MM.1S (cell line): Measurements from ENCODE around the gene ADCY3.

ENCODE experiments used
- DNase-seq: peaks from one replicate; pipeline ENCODE4 v3.0.0-alpha.2; 2015
- H2AFZ ChIP-seq: fragments of 300-600 bp; sonication (generic); 2 replicates; pipeline ENCODE4 v1.6.0; 2016; ENCODE audit warnings: antibody characterized with exemption, low read length
- H3F3A ChIP-seq: fragments of 300-600 bp; sonication (generic); 2 replicates; pipeline ENCODE4 v1.6.1; 2016; ENCODE audit warnings: mild to moderate bottlenecking, antibody characterized with exemption, low read length, moderate library complexity, mixed read lengths; ENCODE audit not compliant: insufficient read depth
- H3K27ac ChIP-seq: fragments of 300-600 bp; sonication (generic); 2 replicates; pipeline ENCODE4 v1.5.1; 2016; ENCODE audit warnings: mild to moderate bottlenecking, low read length
- H3K27me3 ChIP-seq: fragments of 300-600 bp; sonication (generic); replicated peaks from 2 replicates; pipeline ENCODE4 v1.6.0; 2016; ENCODE audit warnings: low read length; ENCODE audit not compliant: insufficient read depth
- H3K36me3 ChIP-seq: fragments of 300-600 bp; sonication (generic); replicated peaks from 2 replicates; pipeline ENCODE4 v1.6.1; 2016; ENCODE audit warnings: mild to moderate bottlenecking, low read length, mixed read lengths; ENCODE audit not compliant: insufficient read depth
- H3K4me1 ChIP-seq: fragments of 300-600 bp; sonication (generic); 2 replicates; pipeline ENCODE4 v1.6.1; 2016; ENCODE audit warnings: low read length, mixed read lengths
- H3K4me2 ChIP-seq: fragments of 300-600 bp; sonication (generic); 2 replicates; pipeline ENCODE4 v1.6.0; 2016; ENCODE audit warnings: low read depth, low read length
- H3K4me3 ChIP-seq: fragments of 300-600 bp; sonication (generic); 2 replicates; pipeline ENCODE4 v1.5.1; 2016; ENCODE audit warnings: low read length, mixed read lengths
- H3K79me2 ChIP-seq: fragments of 300-600 bp; sonication (generic); 2 replicates; pipeline ENCODE4 v1.6.1; 2016; ENCODE audit warnings: mixed run types, low read length, mixed read lengths
- H3K9ac ChIP-seq: fragments of 300-600 bp; sonication (generic); 2 replicates; pipeline ENCODE4 v1.6.1; 2016; ENCODE audit warnings: low read length, mixed read lengths
- H3K9me2 ChIP-seq: fragments of 300-600 bp; sonication (generic); replicated peaks from 2 replicates; pipeline ENCODE4 v1.6.1; 2016; ENCODE audit warnings: mild to moderate bottlenecking, low read length, mixed read lengths; ENCODE audit not compliant: insufficient read depth
- H3K9me3 ChIP-seq: fragments of 300-600 bp; sonication (generic); replicated peaks from 2 replicates; pipeline ENCODE4 v1.6.1; 2016; ENCODE audit warnings: mild to moderate bottlenecking, low read length, mixed read lengths; ENCODE audit not compliant: insufficient read depth
- H4K20me1 ChIP-seq: fragments of 300-600 bp; sonication (generic); 2 replicates; pipeline ENCODE4 v1.6.1; 2016; ENCODE audit warnings: mild to moderate bottlenecking, low read length, moderate library complexity, mixed read lengths; ENCODE audit not compliant: insufficient read depth
- CTCF ChIP-seq: fragments of 300-600 bp; sonication (generic); IDR thresholded peaks from 2 replicates; pipeline ENCODE4 v1.5.1; 2016; ENCODE audit warnings: antibody characterized with exemption, low read length, mixed read lengths
- EZH2 ChIP-seq: fragments of 300-600 bp; sonication (generic); optimal IDR thresholded peaks from 2 replicates; pipeline ENCODE3; 2017; ENCODE audit warnings: low read depth, mild to moderate bottlenecking, antibody characterized with exemption, low read length, mixed read lengths
- EZH2phosphoT487 ChIP-seq: fragments of 300-600 bp; sonication (generic); IDR thresholded peaks from 2 replicates; pipeline ENCODE4 v1.6.1; 2018; ENCODE audit warnings: antibody characterized with exemption, low read length

ADCY3 gene

GRCh38 chr2:24833821-24834732, 86.0 kb downstream of the ADCY3 start:
- no peak overlapping the region for H2AFZ ChIP-seq
- H3K9me2 ChIP-seq, result no peaks in the 10 kb centered on the region
- H3K9me3 ChIP-seq, result no peaks in the 10 kb centered on the region
- no peaks in the 10 kb centered on the region for H3K27me3 ChIP-seq
- no peaks in the 10 kb centered on the region for H3K4me1 ChIP-seq
- no peak overlapping the region for H3K4me2 ChIP-seq
- no peak overlapping the region for H3K4me3 ChIP-seq
- TF ChIP-seq EZH2 (no peak), EZH2phosphoT487 (no peak)
- no peaks in the 10 kb centered on the region for H3F3A ChIP-seq
- H3K27ac ChIP-seq, result no peak overlapping the region
- H3K9ac ChIP-seq, result no peak overlapping the region
- H3K79me2 ChIP-seq, result no peaks in the 10 kb centered on the region
- H3K36me3 ChIP-seq, result 0 out of 2 replicates have a peak, but pooled peaks cover 3% of the 10 kb centered on the region
- DNase-seq, result no peak
- no peaks in the 10 kb centered on the region for H4K20me1 ChIP-seq

GRCh38 chr2:24832931-24833701, 86.9 kb downstream of the ADCY3 start:
- Histone ChIP-seq H3K36me3 (0 out of 2 replicates have a peak, but pooled peaks cover 3% of the 10 kb centered on the region), H3K9ac (no peak overlapping the region)

GRCh38 chr2:24832521-24832920, 87.5 kb downstream of the ADCY3 start:
- no peak overlapping the region for H2AFZ ChIP-seq

More at GRCh38 chr2:24832931-24833701, 86.9 kb downstream of the ADCY3 start:
- no peak for TF ChIP-seq EZH2
- no peak for TF ChIP-seq EZH2phosphoT487
- TF ChIP-seq CTCF, result no peak
- Histone ChIP-seq H3K4me1 (no peaks in the 10 kb centered on the region), H3K4me2 (no peak overlapping the region), H3K9me2 (no peaks in the 10 kb centered on the region), H3K27ac (no peak overlapping the region), H3K9me3 (no peaks in the 10 kb centered on the region), H3K27me3 (no peaks in the 10 kb centered on the region), H3K79me2 (no peaks in the 10 kb centered on the region), H3F3A (no peaks in the 10 kb centered on the region; the same call in 1 of the 2 replicates), H3K4me3 (no peak overlapping the region), H4K20me1 (no peaks in the 10 kb centered on the region), H2AFZ (no peak overlapping the region)
- no peak for DNase-seq

More at GRCh38 chr2:24832521-24832920, 87.5 kb downstream of the ADCY3 start:
- Histone ChIP-seq H4K20me1 (no peaks in the 10 kb centered on the region), H3K79me2 (no peaks in the 10 kb centered on the region), H3K9me3 (no peaks in the 10 kb centered on the region), H3K9ac (no peak overlapping the region), H3K9me2 (no peaks in the 10 kb centered on the region), H3K4me2 (no peak overlapping the region), H3K36me3 (0 out of 2 replicates have a peak, but pooled peaks cover 3% of the 10 kb centered on the region), H3K27ac (no peak overlapping the region), H3F3A (no peaks in the 10 kb centered on the region; the same call in 1 of the 2 replicates), H3K27me3 (no peaks in the 10 kb centered on the region), H3K4me1 (no peaks in the 10 kb centered on the region), H3K4me3 (no peak overlapping the region)
- no peak for TF ChIP-seq EZH2phosphoT487
- no peak for TF ChIP-seq EZH2
- TF ChIP-seq CTCF, result no peak
- no peak for DNase-seq
